ENCODE data around the gene KIF21A. TPM values are rescaled to one million over a fixed set of nuclear protein-coding genes. Genes with fewer than 3 reads are reported as not detected.
"Not testable (repeated sequence)": the region's sequence is repeated elsewhere in the genome, so short reads cannot be mapped to it uniquely, and the experiment has no call there.

KIF21A gene
- total and polyA plus RNA-seq, 12 donors, result 11.4 to 71.8 (median 49.9) TPM

DNA sequence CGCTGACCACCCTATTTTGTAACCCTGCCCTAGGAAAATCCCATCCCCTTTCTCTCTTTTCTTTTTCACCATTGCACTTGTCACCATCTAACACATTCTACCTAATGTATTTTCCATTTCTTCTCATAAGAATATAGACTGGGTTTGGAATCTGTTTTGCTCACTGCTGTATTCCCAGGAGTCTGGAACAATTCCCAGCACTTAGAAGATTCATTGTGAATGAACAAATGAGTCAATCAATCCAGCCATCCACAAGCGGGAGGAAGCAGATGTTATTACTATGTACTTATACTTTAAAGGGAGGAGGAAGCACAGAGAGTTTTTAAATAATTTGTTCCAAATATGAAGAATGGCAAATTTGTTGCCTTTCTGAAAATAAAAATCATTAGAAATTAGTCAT lies 142.1 kb downstream of the KIF21A start:
- ATAC-seq, result no peak
- WGBS, 2 donors, result 63 to 72% methylated on average over 2 of the region's 2 CpGs

DNA sequence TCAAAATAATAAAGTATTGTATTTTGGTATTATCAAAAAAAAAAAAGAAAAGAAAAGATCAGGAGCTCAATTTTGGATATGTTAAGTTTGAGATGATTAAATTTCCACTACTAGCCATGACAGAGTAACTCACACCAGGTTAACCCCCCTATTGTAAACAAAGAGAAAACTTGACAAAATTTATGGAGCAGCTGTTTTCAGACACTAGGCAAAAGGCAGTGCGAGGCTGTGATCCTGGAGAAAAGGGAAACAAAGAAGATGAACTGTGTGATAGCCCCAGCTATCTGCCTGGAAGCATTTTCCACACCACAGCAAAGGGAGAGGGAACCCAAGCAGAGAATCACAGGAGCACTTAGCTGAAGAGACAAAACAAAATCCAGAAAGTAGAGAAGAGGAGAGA lies 145.0 kb downstream of the KIF21A start:
- peaks cover 0 to 25% (median 0%) of the 10 kb centered on the region in 9 donors for H3K36me3 ChIP-seq
- TF ChIP-seq, protein P1, sequence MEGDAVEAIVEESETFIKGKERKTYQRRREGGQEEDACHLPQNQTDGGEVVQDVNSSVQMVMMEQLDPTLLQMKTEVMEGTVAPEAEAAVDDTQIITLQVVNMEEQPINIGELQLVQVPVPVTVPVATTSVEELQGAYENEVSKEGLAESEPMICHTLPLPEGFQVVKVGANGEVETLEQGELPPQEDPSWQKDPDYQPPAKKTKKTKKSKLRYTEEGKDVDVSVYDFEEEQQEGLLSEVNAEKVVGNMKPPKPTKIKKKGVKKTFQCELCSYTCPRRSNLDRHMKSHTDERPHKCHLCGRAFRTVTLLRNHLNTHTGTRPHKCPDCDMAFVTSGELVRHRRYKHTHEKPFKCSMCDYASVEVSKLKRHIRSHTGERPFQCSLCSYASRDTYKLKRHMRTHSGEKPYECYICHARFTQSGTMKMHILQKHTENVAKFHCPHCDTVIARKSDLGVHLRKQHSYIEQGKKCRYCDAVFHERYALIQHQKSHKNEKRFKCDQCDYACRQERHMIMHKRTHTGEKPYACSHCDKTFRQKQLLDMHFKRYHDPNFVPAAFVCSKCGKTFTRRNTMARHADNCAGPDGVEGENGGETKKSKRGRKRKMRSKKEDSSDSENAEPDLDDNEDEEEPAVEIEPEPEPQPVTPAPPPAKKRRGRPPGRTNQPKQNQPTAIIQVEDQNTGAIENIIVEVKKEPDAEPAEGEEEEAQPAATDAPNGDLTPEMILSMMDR (IDR thresholded peaks at IDR 0.05), result no peak
- WGBS, 2 donors, result 74 to 79% methylated on average over 1 of the region's 1 CpG
- ATAC-seq (no peak), DNase-seq (no peak)
- intact Hi-C loops (cut with DNase I), result no loop called here
- H3K27ac ChIP-seq, result no peak overlapping the region
- H3K9me3 ChIP-seq, result no peaks in the 10 kb centered on the region
- no peak overlapping the region for H3K4me3 ChIP-seq
- no peaks in the 10 kb centered on the region for H3K27me3 ChIP-seq
- H3K4me1 ChIP-seq, result peaks cover 0 to 8% (median 0%) of the 10 kb centered on the region in 9 donors

More for the DNA sequence above, 142.1 kb downstream of the KIF21A start:
- intact Hi-C loops (cut with DNase I), result no loop called here
- no peak overlapping the region for H3K27ac ChIP-seq
- H3K36me3 ChIP-seq, result peaks cover 0 to 54% (median 9%) of the 10 kb centered on the region in 9 donors
- H3K4me3 ChIP-seq, result no peak overlapping the region
- H3K4me1 ChIP-seq, result no peaks in the 10 kb centered on the region
- H3K9me3 ChIP-seq, result no peaks in the 10 kb centered on the region
- no peak for DNase-seq
- no peaks in the 10 kb centered on the region for H3K27me3 ChIP-seq
- TF ChIP-seq, protein P1 (IDR thresholded peaks at IDR 0.05), result no peak

DNA sequence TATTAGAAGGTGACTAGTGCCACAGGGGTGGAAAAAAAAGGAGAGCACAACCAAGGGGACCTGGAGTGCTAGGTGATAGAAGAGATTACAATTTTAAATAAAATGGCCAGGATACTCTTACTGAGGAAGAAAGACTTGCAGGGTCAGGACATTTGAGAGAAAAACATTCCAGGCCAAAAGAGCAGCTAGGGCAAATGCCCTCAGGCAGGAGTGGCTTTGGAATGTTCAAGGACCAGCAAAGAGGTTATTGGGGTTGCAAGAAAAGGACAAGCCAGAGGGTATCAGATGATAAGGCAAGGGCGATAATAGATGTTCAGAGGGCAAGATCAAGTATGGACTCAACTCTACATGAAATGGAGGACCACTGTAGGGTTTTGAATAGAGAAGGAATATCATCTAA lies 146.4 kb downstream of the KIF21A start:
- TF ChIP-seq, protein P1 (IDR thresholded peaks at IDR 0.05), result no peak
- Histone ChIP-seq H3K4me1 (peaks cover 0 to 8% (median 0%) of the 10 kb centered on the region in 9 donors), H3K4me3 (no peak overlapping the region), H3K36me3 (peaks cover 0 to 17% (median 0%) of the 10 kb centered on the region in 9 donors), H3K27me3 (no peaks in the 10 kb centered on the region), H3K27ac (no peak overlapping the region), H3K9me3 (no peaks in the 10 kb centered on the region)
- intact Hi-C loops (cut with DNase I), result no loop called here
- ATAC-seq, result no peak
- 76 to 95% methylated on average over 1 of the region's 1 CpG for WGBS, 2 donors
- DNase-seq, result no peak

DNA sequence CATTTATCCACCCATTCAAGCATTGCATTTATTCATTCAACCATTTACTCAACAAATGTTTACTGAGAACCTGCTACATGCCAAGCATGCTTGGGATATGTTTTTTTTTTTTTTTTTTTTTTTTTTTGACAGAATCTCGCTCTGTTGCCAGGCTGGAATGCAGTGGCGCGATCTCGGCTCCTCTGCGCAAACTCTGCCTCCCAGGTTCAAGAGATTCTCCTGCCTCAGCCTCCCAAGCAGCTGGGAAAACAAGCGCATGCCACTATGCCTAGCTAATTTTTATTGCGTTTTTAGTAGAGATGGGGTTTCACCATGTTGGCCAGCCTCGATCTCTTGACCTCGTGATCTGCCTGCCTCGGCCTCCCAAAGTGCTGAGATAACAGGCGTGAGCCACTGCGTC lies 147.3 kb downstream of the KIF21A start:
- H3K27ac ChIP-seq; H3K9me3 ChIP-seq; H3K4me3 ChIP-seq; ATAC-seq; H3K4me1 ChIP-seq; intact Hi-C loops (cut with DNase I); H3K27me3 ChIP-seq; DNase-seq: not testable (repeated sequence)
- H3K36me3 ChIP-seq, result peaks cover 0 to 10% (median 0%) of the 10 kb centered on the region in 9 donors
- WGBS, 2 donors, result 91 to 92% methylated on average over 12 of the region's 12 CpGs

DNA sequence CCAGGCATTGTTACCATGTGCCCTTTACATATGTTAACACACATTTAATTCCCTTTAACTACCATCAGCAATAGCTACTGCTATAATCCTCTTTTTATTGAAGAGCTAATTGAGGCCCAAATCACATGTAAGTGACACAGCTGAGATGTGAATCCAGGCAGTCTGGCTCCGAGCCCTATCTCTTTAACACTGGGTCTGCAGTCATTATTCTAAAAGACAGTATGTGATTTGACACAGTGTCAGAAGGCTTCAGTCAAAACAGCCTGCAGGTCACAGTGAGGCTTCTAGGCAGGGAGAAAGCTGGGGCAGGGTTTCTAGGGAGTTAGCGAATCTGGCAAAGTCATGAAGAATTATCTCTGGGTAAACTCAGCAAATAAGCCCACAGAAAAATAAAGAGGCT lies 148.2 kb downstream of the KIF21A start:
- DNase-seq (no peak), ATAC-seq (peak in 3 of 8 donors; percentile 38 to 57 (median 51))
- H3K4me3 ChIP-seq, result no peak overlapping the region
- H3K27ac ChIP-seq, result no peak overlapping the region
- H3K9me3 ChIP-seq, result no peaks in the 10 kb centered on the region
- intact Hi-C loops (cut with DNase I), result no loop called here
- TF ChIP-seq, protein P1 (IDR thresholded peaks at IDR 0.05), result no peak
- WGBS, 2 donors, result 47 to 49% methylated on average over 2 of the region's 2 CpGs
- H3K4me1 ChIP-seq, result peaks cover 0 to 8% (median 0%) of the 10 kb centered on the region in 9 donors
- H3K27me3 ChIP-seq, result no peaks in the 10 kb centered on the region
- H3K36me3 ChIP-seq, result peaks cover 0 to 1% (median 0%) of the 10 kb centered on the region in 9 donors
